Measurements from ENCODE around the gene LINC00305.

The LINC00305 gene

DNA sequence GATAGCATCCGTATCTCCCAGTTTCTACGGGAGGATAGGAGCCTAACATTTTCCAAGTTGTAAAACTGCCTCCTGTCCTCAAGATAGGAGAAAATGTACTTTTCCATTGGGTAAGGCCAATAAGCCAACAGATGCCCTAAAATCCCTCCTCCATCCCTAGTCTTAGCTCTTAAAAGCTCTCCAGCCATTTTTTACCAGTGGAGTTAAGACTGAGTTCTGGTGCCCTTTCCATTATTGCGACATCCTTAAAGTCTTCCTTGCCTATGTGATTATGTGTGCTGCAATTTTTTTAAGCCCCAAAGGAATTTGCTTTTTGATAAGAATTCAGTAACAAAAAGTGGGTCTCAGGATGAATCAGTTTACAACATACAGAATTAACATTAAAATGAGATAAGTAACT lies 33.0 kb downstream of the LINC00305 start:
- DNase-seq (ENCODE audit: low spot score) = no peak

DNA sequence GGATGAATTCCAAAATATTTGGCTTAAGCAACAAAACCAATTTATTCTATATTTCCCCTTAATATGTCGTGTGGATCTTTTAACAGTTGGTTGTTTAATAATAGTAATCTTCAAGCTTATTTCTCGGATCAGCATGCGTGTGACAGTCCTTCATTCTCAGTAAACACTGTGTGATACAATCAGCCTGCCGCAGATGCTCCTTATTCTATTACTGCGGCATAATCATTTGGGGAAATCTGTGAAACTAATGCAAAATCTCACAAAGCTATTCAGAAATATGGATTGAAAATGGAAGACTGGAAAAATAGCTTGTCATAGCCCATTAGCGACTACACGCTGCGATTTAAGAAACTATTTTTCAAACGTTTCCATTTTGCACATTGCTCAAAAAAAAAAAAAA lies 36.9 kb downstream of the LINC00305 start:
- DNase-seq (ENCODE audit: low spot score) = no peak

DNA sequence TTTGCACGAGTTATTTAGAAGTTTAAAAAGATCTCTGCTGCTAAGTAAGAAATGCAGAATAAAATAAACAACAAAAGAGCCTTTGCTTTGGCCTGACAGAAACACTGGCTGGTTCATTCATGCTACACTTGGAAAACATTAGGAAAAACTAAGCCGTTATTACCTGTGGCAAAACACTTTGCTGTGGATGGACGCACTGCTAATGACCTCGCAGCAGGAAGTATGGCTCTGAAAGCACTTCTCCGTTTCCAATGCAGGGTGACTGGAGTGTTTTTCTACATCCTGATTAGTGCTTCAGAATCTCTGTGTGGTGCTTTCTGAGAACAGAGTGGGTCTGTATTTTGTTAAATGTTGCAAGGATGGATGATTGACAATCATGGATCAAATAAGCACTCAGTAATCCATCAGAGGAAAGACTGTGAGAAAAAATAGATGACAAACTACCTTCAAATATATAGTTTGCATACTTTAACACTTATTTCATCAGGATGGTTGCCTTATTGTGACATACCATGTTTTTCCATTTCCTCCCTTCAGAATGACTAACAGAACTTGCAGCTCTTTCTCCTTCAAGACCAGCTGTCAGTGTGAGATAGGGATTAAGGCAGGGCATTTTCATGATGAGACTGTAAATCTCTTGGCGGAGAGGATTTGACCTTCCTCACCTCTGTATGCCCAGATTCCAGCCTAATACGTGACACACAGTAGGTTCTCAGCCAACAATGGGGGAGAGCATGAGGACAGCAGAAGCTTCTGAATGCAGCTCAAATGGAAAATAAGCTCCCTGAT lies 38.0 kb downstream of the LINC00305 start:
- DNase-seq (ENCODE audit: low spot score) = no peak

DNA sequence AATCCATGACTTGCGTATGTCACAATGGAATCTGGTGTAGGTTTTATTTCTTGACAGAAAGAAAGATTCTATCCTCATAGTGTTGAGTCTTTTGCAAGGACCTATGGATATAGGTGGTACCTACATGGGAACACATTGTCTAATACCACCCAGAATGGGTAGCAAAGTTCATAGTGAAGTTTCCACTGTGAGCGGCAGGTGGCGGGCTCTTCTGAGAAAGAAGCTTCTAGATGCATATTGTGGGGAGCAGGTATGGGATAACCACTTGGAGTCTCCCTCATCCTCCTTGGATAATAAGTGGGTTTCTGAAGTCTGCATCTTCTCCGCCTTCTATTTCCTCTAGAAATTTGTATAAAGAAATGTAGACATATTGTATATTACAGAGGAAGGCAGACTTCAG lies 44.9 kb downstream of the LINC00305 start:
- no peak for DNase-seq (ENCODE audit: low spot score)

DNA sequence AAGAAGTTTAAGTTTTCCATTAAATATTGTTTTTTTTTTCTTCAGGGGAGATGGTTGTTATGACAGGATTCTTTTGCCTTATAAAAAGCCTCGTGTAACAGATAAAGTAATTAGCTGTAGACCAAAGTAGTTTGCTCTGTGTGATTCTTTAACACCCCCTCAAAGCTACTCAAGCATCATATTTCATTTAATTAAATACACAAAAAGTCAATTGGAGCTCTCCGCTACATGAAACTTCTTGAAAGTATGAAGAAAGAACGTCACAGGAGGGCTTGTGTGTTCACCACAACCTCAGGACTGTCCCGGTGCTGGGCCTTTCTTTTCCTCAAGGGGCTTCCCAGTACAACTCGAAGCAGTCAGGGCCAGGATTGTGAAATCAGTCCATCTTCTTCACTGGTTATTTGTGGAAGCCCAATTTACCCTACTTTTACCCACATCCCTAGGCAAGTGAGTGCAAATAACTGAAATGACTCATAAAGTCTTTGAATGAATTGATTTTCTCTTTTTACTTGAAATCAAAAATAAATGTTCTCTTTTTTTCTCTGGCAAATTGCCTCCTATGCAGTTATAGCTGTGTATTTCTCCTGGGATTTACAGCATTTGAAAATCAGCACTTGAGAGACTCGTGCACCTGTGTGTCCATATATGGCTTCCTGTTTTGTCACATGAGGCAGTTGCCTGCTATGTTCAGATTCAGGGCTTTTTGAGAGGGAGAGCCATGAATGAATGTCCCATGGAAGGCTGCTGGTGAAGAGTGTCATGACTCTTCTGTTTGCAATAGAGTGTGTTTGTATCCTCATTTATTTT lies 48.6 kb downstream of the LINC00305 start:
- no peak for DNase-seq (ENCODE audit: low spot score)

DNA sequence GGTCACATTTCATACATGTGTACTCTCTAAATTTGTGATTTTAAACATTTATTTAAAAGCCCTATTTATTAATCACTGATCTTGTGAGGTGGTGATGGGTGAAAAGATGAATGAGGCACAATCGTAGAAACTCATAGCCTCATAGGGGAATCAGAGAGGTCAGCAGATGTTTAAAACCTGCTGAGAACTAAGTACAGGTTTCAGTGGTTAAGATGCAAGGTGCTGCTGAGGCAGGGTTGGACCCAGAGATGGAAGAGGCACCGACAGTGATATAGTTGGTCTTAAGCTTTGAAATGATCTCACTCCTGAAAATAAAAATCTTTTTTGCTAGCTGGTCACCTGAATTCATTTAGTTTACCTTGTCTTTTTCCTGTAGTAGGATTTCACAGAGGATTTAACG lies 49.6 kb downstream of the LINC00305 start:
- no peak for DNase-seq (ENCODE audit: low spot score)

DNA sequence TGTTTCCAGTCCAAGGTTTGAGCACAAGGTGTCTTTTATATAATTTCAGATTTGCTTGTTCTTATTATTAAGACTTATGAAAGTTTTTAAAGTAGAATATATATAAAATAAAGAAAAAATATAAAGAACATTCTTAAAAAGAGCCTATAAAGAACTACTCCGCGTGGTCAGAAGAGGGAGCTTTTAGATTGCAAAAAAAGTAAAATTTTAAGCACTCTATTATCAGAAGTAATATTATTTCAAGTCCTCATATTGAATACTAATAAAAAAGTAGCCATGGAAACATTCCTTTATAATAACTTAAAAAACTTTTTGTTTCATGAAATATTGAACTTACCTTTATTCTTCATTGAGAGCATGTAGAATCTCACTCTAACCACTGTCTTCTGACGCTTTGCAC lies 51.4 kb downstream of the LINC00305 start:
- no peak for DNase-seq (ENCODE audit: low spot score)

DNA sequence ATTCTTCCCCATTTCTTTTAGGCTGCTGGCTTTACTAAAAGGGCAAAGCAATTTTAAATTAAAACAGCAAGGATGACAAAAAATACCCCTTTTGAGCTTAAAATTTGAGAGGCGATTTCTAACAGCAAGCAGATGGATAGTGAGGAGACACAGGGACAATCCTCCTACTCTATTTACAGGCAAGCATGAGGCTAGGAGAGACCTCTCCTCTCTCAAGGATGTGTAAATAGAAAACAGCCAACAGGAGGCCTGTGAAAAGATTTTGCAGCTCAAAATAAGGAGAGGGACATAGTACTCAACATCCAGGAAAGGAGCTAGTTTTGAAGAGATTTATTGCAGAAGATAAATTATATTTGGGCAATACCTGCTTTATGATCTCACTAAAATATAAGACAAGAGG lies 53.8 kb downstream of the LINC00305 start:
- DNase-seq (ENCODE audit: low spot score) = no peak

DNA sequence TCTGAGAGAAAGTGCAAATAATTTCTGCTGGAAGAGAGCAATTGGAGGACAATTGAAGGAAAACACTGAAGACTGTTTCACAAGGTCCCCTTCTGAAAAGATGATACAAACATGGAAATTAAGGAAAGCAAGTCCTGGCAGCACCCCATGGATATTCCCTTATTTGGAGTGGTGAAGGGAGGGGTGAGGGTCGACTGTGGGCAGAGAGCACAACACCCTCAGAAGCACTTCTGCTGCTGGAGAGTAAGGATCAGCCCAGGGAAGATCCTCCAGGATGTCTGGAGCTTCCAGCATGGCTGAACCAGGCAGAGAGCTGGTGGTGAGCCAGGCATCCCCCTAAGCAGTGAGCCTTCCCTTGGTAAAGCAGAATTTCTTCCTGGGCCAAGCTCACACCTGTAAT lies 54.7 kb downstream of the LINC00305 start:
- no peak for DNase-seq (ENCODE audit: low spot score)

DNA sequence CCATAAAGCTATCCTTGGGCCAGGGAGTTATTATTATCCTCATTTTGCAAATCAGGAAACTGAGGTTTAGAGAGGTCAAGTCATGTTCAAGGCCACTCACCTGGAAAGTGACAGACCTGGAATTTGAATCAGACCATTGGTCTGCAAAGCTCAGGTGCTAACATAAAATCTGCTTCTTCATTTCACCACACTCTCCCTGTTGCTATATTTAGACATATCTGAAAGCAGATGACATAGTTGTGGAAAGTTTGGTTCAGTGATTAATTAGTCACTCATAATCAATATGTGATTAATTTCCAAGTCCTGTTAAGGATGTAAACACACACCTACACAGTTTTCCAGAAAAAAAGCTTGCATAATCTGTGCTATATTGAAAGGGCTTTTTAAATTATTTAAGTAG lies 57.4 kb downstream of the LINC00305 start:
- DNase-seq (ENCODE audit: low spot score) = no peak

DNA sequence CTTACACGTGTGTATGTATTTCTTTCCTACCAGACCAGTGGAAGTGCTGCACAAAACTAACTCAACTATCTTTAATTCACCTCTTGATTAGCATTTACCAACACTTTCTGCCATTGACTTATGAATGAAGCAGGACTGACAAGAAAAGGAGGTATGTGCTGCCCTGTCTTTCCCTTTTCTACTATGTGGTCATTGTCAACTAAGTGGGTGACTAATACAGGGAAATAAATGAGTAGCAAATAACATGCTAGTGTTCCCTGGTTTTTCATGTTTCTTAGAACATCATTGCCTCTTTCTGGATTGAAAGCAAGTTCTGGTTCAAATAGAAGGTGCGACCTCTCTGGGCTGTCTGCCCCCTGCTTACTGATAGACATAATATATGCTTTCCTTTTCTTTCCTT lies 58.0 kb downstream of the LINC00305 start:
- no peak for DNase-seq (ENCODE audit: low spot score)

DNA sequence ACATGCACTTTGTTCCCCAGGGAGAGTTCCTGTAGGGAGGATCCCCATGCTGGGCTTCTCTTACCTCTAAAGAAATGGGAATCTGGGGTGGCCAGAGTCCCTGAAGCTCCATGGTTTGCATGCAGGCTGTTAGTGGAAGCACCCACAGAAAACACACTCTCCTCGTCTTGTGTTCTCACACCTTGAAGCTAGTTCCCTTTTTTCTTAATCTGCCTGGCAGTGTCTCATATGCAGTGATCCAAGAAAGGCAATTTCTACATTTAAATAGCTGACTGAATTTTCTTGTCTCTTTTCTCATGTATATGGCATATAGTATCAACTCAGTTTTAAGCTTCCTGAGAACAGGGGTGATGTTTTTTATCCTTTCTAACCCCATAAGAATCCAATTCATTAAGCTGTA lies 65.0 kb downstream of the LINC00305 start:
- no peak for DNase-seq (ENCODE audit: low spot score)

DNA sequence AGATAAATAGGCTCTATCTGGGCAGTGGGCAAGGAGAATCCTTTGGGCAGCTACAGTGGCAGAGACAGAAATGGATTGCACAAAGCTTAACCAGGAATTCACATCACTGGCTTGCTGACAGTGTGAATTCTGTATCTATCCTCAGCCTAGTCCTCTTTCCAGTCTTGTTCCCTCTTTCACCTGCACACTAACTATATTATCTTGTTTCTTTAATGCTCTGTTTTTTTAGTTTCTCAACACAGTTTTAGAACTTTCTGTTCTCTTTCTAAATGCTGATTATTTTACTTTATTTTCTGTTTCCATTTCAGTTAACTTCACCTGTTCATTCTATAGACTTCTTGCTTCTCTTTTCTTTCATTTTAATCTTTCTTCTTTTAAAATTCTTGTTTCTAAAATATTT lies 66.4 kb downstream of the LINC00305 start:
- no peak for DNase-seq (ENCODE audit: low spot score)

DNA sequence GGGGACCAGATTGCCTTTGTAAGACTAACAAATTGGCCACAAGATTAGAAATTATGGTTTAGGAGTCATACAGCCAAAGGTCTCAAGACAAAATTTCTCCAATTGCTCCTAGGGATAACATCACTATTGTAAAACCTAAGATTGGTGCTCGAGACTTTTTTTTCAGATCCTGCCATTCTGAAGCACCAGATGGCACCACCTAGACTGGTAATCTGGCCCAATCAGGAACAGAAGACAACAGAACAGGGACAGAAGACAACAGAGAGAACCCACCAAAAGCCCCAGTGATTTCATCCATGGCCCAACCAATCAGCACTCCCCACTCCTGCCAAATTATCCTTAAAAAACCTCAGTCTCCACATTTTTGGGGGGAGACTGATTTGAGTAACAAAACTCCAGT lies 66.8 kb downstream of the LINC00305 start:
- no peak for DNase-seq (ENCODE audit: low spot score)

DNA sequence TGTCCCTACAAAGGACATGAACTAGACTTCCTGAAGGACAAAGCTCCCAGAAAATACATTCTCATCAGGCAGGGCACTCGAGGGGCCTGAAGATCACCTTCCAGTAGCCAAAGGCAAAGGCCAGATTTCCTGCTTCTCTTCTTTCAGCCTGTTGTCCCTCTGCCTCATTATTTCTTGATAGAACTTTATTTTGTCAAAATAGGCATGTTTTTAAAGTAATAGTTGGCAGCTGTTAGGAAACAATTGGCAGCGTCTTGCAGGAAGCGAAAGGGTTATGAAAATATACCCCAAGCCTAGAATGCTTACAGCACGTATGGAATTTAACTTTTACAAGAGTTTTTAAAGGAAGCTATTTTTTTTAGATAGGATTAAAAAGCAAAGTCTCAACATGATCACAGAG lies 74.9 kb downstream of the LINC00305 start:
- DNase-seq (ENCODE audit: low spot score) = no peak

DNA sequence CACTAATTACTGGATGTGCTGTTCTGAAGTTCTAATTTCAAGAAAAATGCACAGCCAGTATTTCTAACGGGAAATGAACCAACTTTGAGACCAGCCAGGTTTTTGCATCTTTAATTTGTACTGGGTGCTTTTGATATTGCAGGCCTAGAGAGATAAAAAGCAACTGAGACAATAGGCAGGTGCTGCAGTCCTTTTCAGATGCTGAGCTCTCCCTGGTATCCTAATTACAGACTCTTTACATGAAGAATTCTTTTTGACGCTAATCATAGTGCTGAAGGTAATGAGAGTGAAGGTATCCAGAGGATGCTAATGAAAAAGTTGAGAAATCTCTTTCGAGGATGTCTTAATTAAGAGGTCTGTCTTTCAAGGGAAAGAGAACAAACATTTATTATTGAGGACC lies 93.9 kb downstream of the LINC00305 start:
- no peak for DNase-seq (ENCODE audit: low spot score)

DNA sequence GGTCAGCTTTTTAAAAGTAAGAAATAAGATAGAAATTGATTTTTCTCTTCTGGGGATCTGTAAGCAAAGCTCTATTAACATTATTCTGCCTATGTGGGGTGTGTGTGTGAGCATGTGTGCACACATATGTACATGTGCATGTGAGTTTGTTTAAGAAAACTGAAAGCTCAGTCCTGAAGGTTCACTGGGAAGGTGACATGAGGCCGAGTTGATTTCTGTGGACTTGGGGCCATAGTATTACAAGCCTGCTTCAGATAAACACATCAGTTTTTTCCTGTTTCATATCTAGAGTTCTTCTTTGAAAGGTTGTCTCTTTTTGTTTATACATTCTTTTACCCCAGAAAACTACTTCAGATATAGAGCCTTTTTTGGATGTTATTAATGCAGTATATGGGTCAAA lies 95.6 kb downstream of the LINC00305 start:
- DNase-seq (ENCODE audit: low spot score) = no peak

DNA sequence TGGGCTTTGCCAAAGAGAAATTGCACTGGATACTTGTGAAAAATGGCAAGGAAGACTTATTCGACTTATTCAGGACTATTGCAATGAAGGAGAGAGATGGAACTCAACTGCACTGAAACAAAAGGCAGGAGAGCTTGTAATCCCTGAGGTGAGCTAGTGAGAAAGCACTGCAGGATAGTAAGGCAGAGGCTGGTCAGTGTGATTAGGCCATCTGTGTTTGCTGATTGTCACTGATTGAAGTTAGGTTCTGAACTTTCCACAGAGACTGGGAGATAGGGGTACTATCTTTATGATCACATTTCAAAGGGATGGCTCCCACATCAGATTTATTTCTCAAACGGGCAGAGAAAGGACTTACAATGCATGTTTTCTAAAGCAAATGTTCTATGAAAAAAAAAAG lies 96.1 kb downstream of the LINC00305 start:
- DNase-seq (ENCODE audit: low spot score) = no peak

DNA sequence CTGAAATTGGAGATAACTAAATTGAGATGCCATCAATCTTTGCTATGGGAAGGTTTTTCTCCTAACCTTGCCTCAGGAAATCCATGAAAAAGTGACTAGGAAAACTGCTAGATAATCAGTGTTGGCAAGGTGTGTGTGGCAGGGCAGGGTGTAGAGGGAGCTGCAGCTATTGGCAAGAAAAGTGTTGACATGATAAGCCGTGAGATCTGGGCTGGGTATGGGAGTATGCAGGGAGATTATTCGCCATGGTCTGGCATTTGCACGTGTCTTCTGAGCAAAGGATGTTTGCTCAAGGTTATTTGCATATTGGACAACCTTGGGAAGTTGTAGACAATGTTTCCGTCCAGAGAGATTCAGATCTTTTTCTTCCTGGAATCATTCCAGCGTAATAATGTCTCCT lies 104.3 kb downstream of the LINC00305 start:
- DNase-seq (ENCODE audit: low spot score) = no peak

DNA sequence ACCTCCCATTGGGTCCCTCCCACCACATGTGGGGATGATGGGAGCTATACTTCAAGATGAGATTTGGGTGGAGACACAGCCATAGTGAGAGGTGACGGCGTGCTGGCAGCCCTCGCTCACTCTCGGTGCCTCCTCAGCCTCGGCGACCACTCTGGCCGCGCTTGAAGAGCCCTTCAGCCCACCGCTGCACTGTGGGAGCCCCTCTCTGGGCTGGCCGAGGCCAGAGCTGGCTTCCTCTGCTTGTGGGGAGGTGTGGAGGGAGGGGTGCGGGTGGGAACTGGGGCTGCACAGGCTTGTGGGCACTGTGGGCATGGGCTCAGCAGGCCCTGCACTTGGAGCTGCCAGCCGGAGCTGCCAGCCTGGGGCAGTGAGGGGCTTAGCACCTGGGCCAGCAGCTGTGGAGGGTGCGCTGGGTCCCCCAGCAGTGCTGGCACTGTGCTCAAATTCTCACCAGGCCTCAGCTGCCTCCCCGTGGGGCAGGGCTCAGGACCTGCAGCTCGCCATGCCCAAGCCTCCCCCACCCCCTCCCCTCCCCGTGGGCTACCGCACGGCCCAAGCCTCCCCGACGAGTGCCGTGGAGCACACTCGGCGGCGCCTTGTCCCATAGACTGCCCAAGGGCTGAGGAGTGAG lies 106.0 kb downstream of the LINC00305 start:
- DNase-seq (ENCODE audit: low spot score) = no peak

DNA sequence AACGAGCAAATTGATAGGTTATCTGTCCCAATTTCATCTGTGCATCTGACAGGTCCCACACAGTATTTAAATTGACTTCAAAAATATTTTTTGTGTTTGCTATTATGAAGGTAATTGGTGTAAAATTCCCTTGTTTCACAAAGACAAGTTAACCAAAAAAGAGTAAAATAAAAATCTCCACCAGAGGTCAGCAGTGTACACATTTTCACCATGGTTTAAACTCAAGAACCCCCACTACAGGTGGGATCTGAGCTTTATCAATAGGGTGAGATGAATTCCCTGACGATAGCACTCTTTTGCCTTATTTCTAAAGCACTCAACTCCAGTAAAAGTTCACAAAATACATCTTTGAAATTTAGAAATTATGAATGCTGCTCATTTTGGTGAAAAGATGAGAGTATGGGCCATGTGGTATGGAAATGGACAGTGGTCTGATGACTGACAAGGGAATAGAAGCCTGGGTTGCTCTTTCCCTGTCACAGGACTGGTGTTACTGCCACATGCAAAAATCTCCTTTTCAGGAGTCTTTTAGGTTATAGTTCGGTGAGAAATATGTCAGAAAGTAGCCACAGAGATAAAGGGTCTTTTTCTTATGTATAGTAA lies 111.0 kb downstream of the LINC00305 start:
- peak; percentile 12 for DNase-seq (ENCODE audit: low spot score)

DNA sequence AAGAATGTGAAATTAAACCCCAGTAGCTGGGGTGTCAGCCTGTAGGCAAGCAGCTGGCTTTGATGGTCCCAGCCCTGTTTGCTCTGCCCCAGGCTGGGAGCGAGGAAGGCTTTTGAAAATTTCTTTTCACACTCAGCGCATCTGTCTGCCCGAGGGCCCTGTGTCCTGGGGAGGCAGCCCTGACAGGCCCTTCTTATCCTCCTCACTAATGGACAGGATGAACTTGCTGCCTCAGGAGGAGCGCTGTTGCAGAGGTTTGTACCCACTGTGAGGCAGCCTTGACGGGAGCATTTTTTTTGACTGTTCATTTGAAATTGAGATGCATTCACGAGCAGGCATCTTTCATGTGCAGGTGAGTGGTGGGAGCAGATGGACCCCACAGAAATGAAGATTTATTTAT lies 116.6 kb downstream of the LINC00305 start:
- no peak for DNase-seq (ENCODE audit: low spot score)

DNA sequence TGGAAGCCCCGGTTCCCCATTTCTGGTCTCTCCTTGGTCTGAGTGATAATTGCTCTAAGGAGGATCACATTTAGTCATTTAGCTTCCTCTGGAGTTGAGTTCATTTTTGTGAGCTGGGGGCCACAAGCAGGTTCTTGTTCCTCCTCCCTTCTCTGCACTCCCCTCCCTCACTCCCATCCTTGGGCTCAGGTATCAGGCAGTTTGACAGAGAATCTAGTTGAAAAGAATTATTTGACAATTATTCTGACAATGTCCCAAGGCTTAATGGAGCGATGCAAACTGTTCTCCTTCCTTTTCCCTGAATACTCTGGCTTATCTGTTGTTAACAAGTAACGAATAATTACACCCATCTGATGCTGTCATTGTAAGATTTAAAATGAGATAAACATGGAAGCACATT lies 117.5 kb downstream of the LINC00305 start:
- no peak for DNase-seq (ENCODE audit: low spot score)

Data from CD4-positive, alpha-beta T cell treated with Interleukin-15 for 4 hours (primary cell).